Neural cell (in vitro differentiated cells): ENCODE data around the gene PATZ1. TPM values are rescaled to one million over a fixed set of nuclear protein-coding genes. Genes with fewer than 3 reads are reported as not detected.

Experiments
- H2AFZ ChIP-seq: fragments of 200-600, 300-800 bp; sonication (generic), shearing (Covaris generic); 2 replicates; pipeline ENCODE4 v1.6.0; 2014; ENCODE audit warnings: low read depth, mild to moderate bottlenecking, antibody characterized with exemption, low read length, moderate library complexity
- H3F3A ChIP-seq: fragments of 200-600 bp; shearing (Covaris generic); 2 replicates; pipeline ENCODE4 v1.6.1; 2016; ENCODE audit warnings: mild to moderate bottlenecking, moderate library complexity, mixed read lengths, antibody characterized with exemption, low read length; ENCODE audit not compliant: insufficient read depth, poor library complexity, severe bottlenecking
- H3K27ac ChIP-seq: fragments of 200-600, 300-800 bp; sonication (generic), shearing (Covaris generic); 2 replicates; pipeline ENCODE4 v1.5.1; 2014; ENCODE audit warnings: mild to moderate bottlenecking, low read length, moderate library complexity
- H3K27me3 ChIP-seq: fragments of 300-800, 200-600 bp; sonication (generic), shearing (Covaris generic); 2 replicates; pipeline ENCODE4 v1.6.0; 2014; ENCODE audit warnings: mild to moderate bottlenecking, low read depth, low read length, moderate library complexity; ENCODE audit not compliant: insufficient read depth
- H3K36me3 ChIP-seq: fragments of 300-800, 200-600 bp; sonication (generic), shearing (Covaris generic); 2 replicates; pipeline ENCODE4 v1.5.1; 2014; ENCODE audit warnings: mild to moderate bottlenecking, antibody characterized with exemption, low read length, moderate library complexity; ENCODE audit not compliant: insufficient read depth
- H3K4me2 ChIP-seq: fragments of 300-800, 200-600 bp; sonication (generic), shearing (Covaris generic); 2 replicates; pipeline ENCODE4 v1.6.0; 2014; ENCODE audit warnings: mild to moderate bottlenecking, low read length
- H3K4me3 ChIP-seq: fragments of 300-800, 200-600 bp; sonication (generic), shearing (Covaris generic); 2 replicates; pipeline ENCODE4 v1.5.1; 2014; ENCODE audit warnings: mild to moderate bottlenecking, low read length, moderate library complexity
- H3K79me2 ChIP-seq: fragments of 200-600 bp; shearing (Covaris generic); replicated peaks from 2 replicates; pipeline ENCODE4 v1.6.0; 2014; ENCODE audit warnings: mild to moderate bottlenecking, low read length, moderate library complexity; ENCODE audit not compliant: insufficient read depth
- H3K9ac ChIP-seq: fragments of 300-800, 200-600 bp; sonication (generic), shearing (Covaris generic); 2 replicates; pipeline ENCODE4 v1.6.1; 2016; ENCODE audit warnings: mild to moderate bottlenecking, low read length, mixed read lengths
- H3K9me2 ChIP-seq: fragments of 200-600 bp; shearing (Covaris generic); 2 replicates; pipeline ENCODE4 v1.6.1; 2016; ENCODE audit warnings: mild to moderate bottlenecking, low read length, mixed read lengths; ENCODE audit not compliant: insufficient read depth
- H3K9me3 ChIP-seq: fragments of 200-600, 300-800 bp; sonication (generic), shearing (Covaris generic); 2 replicates; pipeline ENCODE4 v1.6.1; 2016; ENCODE audit warnings: mild to moderate bottlenecking, mixed run types, low read length, moderate library complexity, mixed read lengths
- H4K20me1 ChIP-seq: fragments of 200-600 bp; shearing (Covaris generic); 2 replicates; pipeline ENCODE4 v1.6.1; 2016; ENCODE audit warnings: mild to moderate bottlenecking, mixed run types; ENCODE audit not compliant: insufficient read depth
- CTCF ChIP-seq: fragments of 450-650 bp; IDR thresholded peaks from 2 replicates; pipeline ENCODE4 v1.5.1; 2014; ENCODE audit warnings: antibody characterized with exemption, mild to moderate bottlenecking, moderate library complexity; ENCODE audit not compliant: poor library complexity, severe bottlenecking
- EP300 ChIP-seq: fragments of 450-650 bp; conservative IDR thresholded peaks from 2 replicates; pipeline ENCODE4 v1.6.1; 2014; ENCODE audit warnings: antibody characterized with exemption, mild to moderate bottlenecking, moderate library complexity; ENCODE audit not compliant: poor library complexity, severe bottlenecking
- EZH2 ChIP-seq: fragments of 200-600, 300-800 bp; shearing (Covaris generic), sonication (generic); IDR thresholded peaks from 2 replicates; pipeline ENCODE4 v1.6.1; 2014; ENCODE audit warnings: antibody characterized with exemption, low read length, borderline replicate concordance, mild to moderate bottlenecking; ENCODE audit not compliant: insufficient read depth, poor library complexity, severe bottlenecking
- MXI1 ChIP-seq: fragments of 450-650 bp; conservative IDR thresholded peaks from 2 replicates; pipeline ENCODE4 v1.6.1; 2014; ENCODE audit warnings: antibody characterized with exemption, mild to moderate bottlenecking; ENCODE audit not compliant: poor library complexity, severe bottlenecking
- POLR2AphosphoS5 ChIP-seq: IDR thresholded peaks from 2 replicates; pipeline ENCODE4 v1.6.1; 2012
- RAD21 ChIP-seq: fragments of 450-650 bp; conservative IDR thresholded peaks from 2 replicates; pipeline ENCODE4 v1.6.1; 2014; ENCODE audit warnings: antibody characterized with exemption, mild to moderate bottlenecking, moderate library complexity
- REST ChIP-seq: IDR thresholded peaks from 2 replicates; pipeline ENCODE4 v1.6.1; 2012; ENCODE audit warnings: borderline replicate concordance
- SMC3 ChIP-seq: fragments of 450-650 bp; conservative IDR thresholded peaks from 2 replicates; pipeline ENCODE4 v1.6.1; 2014; ENCODE audit warnings: antibody characterized with exemption, mild to moderate bottlenecking, moderate library complexity; ENCODE audit not compliant: poor library complexity
- TAF1 ChIP-seq: IDR thresholded peaks from 2 replicates; pipeline ENCODE4 v1.6.1; 2012; ENCODE audit warnings: low read depth
- polyA plus RNA-seq: library from polyadenylated mRNA; depleted of rRNA; stranded (reverse); fragments of >200 nt; gene quantifications from 2 replicates; pipeline ENCODE4 v1.2.3, GENCODE V29; 2014

The PATZ1 gene
- polyA plus RNA-seq, 1 donor from 2014 or later = 33.5 TPM

- no peaks in the 10 kb centered on the region for H3K9me3 ChIP-seq
- H3K4me3 ChIP-seq = peak overlapping the region; percentile 76
- H2AFZ ChIP-seq = peak overlapping the region; percentile 40
- peak overlapping the region; percentile 31 for H3K4me2 ChIP-seq
- H3K79me2 ChIP-seq = no peaks in the 10 kb centered on the region
- TF ChIP-seq TAF1 = no peak
- no peak for TF ChIP-seq RAD21
- TF ChIP-seq EZH2 = no peak
- TF ChIP-seq SMC3 = no peak
- TF ChIP-seq EP300 = no peak
- no peak for TF ChIP-seq CTCF
- TF ChIP-seq REST = no peak
- no peak for TF ChIP-seq MXI1
- no peak for TF ChIP-seq POLR2AphosphoS5
- H3F3A ChIP-seq = no peaks in the 10 kb centered on the region
- H3K9me2 ChIP-seq = no peaks in the 10 kb centered on the region
- no peaks in the 10 kb centered on the region for H4K20me1 ChIP-seq
- H3K27me3 ChIP-seq = no peaks in the 10 kb centered on the region
- peak overlapping the region; percentile 86 for H3K9ac ChIP-seq
- no peaks in the 10 kb centered on the region for H3K36me3 ChIP-seq
- H3K27ac ChIP-seq = peak overlapping the region; percentile 84
Measured at GRCh38 chr22:31291481-31292235, 54.5 kb downstream of the PATZ1 start.

GRCh38 chr22:31290494-31291471 is 55.4 kb downstream of the PATZ1 start:
- H3K4me2 ChIP-seq = peak overlapping the region; percentile 65
- no peak overlapping the region for H3K27ac ChIP-seq
- TF ChIP-seq RAD21 (no peak), SMC3 (peak; percentile 32), REST (peak; percentile 36), EP300 (peak; percentile 49), TAF1 (peak; percentile 21), POLR2AphosphoS5 (peak; percentile 65), CTCF (no peak), EZH2 (no peak), MXI1 (peak; percentile 98)
- no peak overlapping the region for H2AFZ ChIP-seq
- H3K79me2 ChIP-seq = no peaks in the 10 kb centered on the region
- no peaks in the 10 kb centered on the region for H4K20me1 ChIP-seq
- H3K9ac ChIP-seq = peak overlapping the region; percentile 86
- peak overlapping the region; percentile 76 for H3K4me3 ChIP-seq
- no peaks in the 10 kb centered on the region for H3K9me3 ChIP-seq
- no peaks in the 10 kb centered on the region for H3F3A ChIP-seq
- H3K27me3 ChIP-seq = no peaks in the 10 kb centered on the region
- H3K9me2 ChIP-seq = no peaks in the 10 kb centered on the region
- H3K36me3 ChIP-seq = no peaks in the 10 kb centered on the region
